Stomach (tissue), 4 donors: ENCODE data around the gene STRA6.

Experiments
- POLR2A ChIP-seq, 4 donors: fragments of 450-650 bp; IDR thresholded peaks; one replicate each; pipeline ENCODE4 v1.6.1; 2016; ENCODE audit warnings: antibody characterized with exemption in 4 of 4, control low read depth in 2 of 4, mild to moderate bottlenecking in 1 of 4, moderate library complexity in 1 of 4
- TF ChIP-seq, protein P1 (sequence below), 7 experiments: fragments of 450-650 bp in 4 of 7; fragments of 200-600 bp in 3 of 7; sonication (generic) in 3 of 7; IDR thresholded peaks; one replicate each; pipeline ENCODE4 v1.5.1; 2016 to 2019; ENCODE audit warnings: antibody characterized with exemption in 7 of 7, control low read depth in 2 of 7, mild to moderate bottlenecking in 1 of 7

DNA sequence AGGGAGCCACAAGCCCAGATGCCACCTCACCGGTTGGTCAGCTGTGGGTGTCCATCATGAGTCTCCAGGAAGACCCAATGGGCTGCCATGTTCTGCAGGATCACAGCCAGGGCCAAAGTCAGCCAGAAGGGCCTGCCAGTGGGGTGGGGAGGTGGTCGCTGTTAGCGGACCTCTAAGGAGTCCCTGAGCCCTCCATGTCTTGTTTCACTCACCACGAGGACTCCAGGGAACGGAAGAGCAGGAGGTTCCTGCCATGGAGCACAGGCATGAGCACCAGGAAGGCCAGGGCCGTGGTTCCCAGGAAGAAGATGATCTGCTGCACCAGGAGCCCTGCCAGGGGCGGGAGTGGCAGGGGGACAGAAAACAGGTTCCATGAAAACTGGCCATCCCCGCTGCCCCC, 20.5 kb downstream of the STRA6 start:
- TF ChIP-seq, protein P1, sequence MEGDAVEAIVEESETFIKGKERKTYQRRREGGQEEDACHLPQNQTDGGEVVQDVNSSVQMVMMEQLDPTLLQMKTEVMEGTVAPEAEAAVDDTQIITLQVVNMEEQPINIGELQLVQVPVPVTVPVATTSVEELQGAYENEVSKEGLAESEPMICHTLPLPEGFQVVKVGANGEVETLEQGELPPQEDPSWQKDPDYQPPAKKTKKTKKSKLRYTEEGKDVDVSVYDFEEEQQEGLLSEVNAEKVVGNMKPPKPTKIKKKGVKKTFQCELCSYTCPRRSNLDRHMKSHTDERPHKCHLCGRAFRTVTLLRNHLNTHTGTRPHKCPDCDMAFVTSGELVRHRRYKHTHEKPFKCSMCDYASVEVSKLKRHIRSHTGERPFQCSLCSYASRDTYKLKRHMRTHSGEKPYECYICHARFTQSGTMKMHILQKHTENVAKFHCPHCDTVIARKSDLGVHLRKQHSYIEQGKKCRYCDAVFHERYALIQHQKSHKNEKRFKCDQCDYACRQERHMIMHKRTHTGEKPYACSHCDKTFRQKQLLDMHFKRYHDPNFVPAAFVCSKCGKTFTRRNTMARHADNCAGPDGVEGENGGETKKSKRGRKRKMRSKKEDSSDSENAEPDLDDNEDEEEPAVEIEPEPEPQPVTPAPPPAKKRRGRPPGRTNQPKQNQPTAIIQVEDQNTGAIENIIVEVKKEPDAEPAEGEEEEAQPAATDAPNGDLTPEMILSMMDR (IDR thresholded peaks at IDR 0.05): no peak
- TF ChIP-seq POLR2A (IDR thresholded peaks at IDR 0.05): no peak
